ENCODE data around the gene DLK2.
"Not testable (repeated sequence)": the region's sequence is repeated elsewhere in the genome, so short reads cannot be mapped to it uniquely, and the experiment has no call there.

DLK2 gene

DNA sequence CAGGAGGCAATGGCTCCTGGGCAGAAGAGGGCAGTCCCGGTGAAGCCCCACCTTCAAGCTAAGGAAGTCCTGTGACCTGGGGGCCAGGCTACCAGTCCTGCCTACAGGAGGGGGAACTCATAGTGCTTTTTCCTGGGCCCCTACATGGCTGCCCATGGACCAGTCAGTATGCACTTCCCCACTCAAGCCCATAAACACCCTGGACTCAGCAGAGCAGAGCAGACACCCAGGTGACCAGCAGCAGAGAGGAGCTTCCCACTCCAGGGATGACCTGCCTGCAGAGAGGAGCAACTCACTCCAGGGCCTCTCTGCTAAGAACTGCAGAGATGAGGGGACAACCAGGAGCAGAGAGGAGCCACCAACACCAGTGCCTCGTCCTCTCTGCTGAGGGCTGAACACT lies 42.3 kb downstream of the DLK2 start:
- H3K4me3 ChIP-seq (ENCODE audit: low read depth, low read length) = no peak overlapping the region
- TF ChIP-seq, protein P1, sequence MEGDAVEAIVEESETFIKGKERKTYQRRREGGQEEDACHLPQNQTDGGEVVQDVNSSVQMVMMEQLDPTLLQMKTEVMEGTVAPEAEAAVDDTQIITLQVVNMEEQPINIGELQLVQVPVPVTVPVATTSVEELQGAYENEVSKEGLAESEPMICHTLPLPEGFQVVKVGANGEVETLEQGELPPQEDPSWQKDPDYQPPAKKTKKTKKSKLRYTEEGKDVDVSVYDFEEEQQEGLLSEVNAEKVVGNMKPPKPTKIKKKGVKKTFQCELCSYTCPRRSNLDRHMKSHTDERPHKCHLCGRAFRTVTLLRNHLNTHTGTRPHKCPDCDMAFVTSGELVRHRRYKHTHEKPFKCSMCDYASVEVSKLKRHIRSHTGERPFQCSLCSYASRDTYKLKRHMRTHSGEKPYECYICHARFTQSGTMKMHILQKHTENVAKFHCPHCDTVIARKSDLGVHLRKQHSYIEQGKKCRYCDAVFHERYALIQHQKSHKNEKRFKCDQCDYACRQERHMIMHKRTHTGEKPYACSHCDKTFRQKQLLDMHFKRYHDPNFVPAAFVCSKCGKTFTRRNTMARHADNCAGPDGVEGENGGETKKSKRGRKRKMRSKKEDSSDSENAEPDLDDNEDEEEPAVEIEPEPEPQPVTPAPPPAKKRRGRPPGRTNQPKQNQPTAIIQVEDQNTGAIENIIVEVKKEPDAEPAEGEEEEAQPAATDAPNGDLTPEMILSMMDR (IDR thresholded peaks at IDR 0.05; ENCODE audit: low read depth, low read length) = no peak
- TF ChIP-seq, protein P2, sequence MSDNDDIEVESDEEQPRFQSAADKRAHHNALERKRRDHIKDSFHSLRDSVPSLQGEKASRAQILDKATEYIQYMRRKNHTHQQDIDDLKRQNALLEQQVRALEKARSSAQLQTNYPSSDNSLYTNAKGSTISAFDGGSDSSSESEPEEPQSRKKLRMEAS (IDR thresholded peaks at IDR 0.05; ENCODE audit: low read depth, low read length) = no peak
- TF ChIP-seq POLR2A (IDR thresholded peaks at IDR 0.05; ENCODE audit: extremely low read depth, insufficient read length) (no peak), MYC (IDR thresholded peaks at IDR 0.05; ENCODE audit: low read depth, low read length) (no peak)
- no peak for DNase-seq (ENCODE audit: low read depth)

GRCh38 chr6:43412541-43412940 lies 42.8 kb downstream of the DLK2 start:
- no peak for TF ChIP-seq POLR2A (IDR thresholded peaks at IDR 0.05; ENCODE audit: extremely low read depth, insufficient read length)
- no peak for TF ChIP-seq MYC (IDR thresholded peaks at IDR 0.05; ENCODE audit: low read depth, low read length)
- TF ChIP-seq, protein P2 (IDR thresholded peaks at IDR 0.05; ENCODE audit: low read depth, low read length) = no peak
- TF ChIP-seq, protein P1 (IDR thresholded peaks at IDR 0.05; ENCODE audit: low read depth, low read length) = no peak
- no peak overlapping the region for H3K4me3 ChIP-seq (ENCODE audit: low read depth, low read length)
- no peak for DNase-seq (ENCODE audit: low read depth)

GRCh38 chr6:43410776-43411175 lies 44.6 kb downstream of the DLK2 start:
- not testable (repeated sequence) for H3K4me3 ChIP-seq (ENCODE audit: low read depth, low read length); DNase-seq (ENCODE audit: low read depth)

GRCh38 chr6:43408259-43408658 lies 47.1 kb downstream of the DLK2 start:
- TF ChIP-seq MYC (IDR thresholded peaks at IDR 0.05; ENCODE audit: low read depth, low read length) (no peak), POLR2A (IDR thresholded peaks at IDR 0.05; ENCODE audit: extremely low read depth, insufficient read length) (no peak)
- TF ChIP-seq, protein P1 (IDR thresholded peaks at IDR 0.05; ENCODE audit: low read depth, low read length) = no peak
- TF ChIP-seq, protein P2 (IDR thresholded peaks at IDR 0.05; ENCODE audit: low read depth, low read length) = no peak
- H3K4me3 ChIP-seq (ENCODE audit: low read depth, low read length) = no peak overlapping the region
- no peak for DNase-seq (ENCODE audit: low read depth)

DNA sequence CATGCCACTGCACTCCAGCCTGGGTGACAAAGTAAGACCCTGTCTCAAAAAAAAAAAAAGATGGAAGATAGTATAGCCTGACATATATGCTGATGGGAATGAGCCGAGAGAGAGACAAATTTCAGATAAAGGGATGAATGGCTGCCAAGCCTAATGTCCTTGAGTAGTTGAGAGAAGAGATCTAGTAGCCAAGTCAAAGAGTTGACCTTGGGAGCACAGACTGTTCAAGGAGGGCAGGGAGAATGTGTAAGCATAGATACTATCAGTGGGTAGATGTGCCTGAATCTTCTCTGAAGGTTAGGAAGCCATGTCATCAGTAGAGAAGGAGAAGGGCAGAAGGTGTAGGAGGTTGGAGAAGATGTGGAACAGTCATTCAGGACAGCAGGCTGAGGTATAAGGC lies 48.1 kb downstream of the DLK2 start:
- H3K4me3 ChIP-seq (ENCODE audit: low read depth, low read length) = no peak overlapping the region
- TF ChIP-seq, protein P1 (IDR thresholded peaks at IDR 0.05; ENCODE audit: low read depth, low read length) = no peak
- TF ChIP-seq, protein P2 (IDR thresholded peaks at IDR 0.05; ENCODE audit: low read depth, low read length) = no peak
- no peak for DNase-seq (ENCODE audit: low read depth)

DNA sequence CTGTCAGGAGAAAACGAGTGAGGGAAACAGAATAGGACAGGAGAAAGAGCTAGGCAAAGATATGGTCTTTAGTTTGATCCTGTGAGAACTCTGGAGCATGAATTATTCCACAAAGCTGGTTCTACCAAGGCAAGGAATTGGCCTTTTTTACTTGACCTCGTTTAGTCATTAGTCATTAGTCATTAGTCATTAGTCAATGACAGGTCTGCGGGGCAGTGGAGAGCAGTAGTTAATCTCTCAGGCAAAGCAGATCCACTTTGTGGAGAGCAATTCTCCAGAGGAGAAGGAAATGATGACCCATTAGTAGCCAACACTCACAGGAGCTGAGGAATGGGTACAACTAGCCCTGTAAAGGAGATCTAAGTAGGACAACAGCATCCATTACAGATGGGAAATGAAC lies 50.0 kb downstream of the DLK2 start:
- DNase-seq (ENCODE audit: low read depth) = no peak
- TF ChIP-seq POLR2A (IDR thresholded peaks at IDR 0.05; ENCODE audit: extremely low read depth, insufficient read length) (no peak), MYC (IDR thresholded peaks at IDR 0.05; ENCODE audit: low read depth, low read length) (no peak)
- TF ChIP-seq, protein P1 (IDR thresholded peaks at IDR 0.05; ENCODE audit: low read depth, low read length) = no peak
- TF ChIP-seq, protein P2 (IDR thresholded peaks at IDR 0.05; ENCODE audit: low read depth, low read length) = no peak
- no peak overlapping the region for H3K4me3 ChIP-seq (ENCODE audit: low read depth, low read length)

All from NB4 (cell line).